PC-3 (cell line): ENCODE data around the gene PTPRN2. TPM values are rescaled to one million over a fixed set of nuclear protein-coding genes. Genes with fewer than 3 reads are reported as not detected.

Source experiments
- ATAC-seq: fragments of 200-7000 bp; cut with Tn5 transposase; 2 replicates; pipeline ENCODE4 v1.9.1; 2020; ENCODE audit warnings: mild to moderate bottlenecking, moderate library complexity
- BruUV-seq: library from RNA; stranded (reverse); fragments of 400-500 nt; replicated peaks from 2 replicates; lab custom pipeline; 2021; lab: Mats Ljungman, UMichigan
- CTCF ChIA-PET: fragments of 300-600 bp; sonication (Branson Sonifier 250); formaldehyde crosslinking; loops from one replicate; lab custom pipeline; 2022; ENCODE audit warnings: antibody characterized with exemption; lab: Charles Lee
- POLR2A ChIA-PET: fragments of 300-600 bp; sonication (Branson Sonifier 250); formaldehyde crosslinking; loops from one replicate; lab custom pipeline; 2022; ENCODE audit warnings: antibody characterized with exemption; ENCODE audit not compliant: unreplicated experiment; lab: Charles Lee
- DNase-seq: peaks from one replicate; pipeline ENCODE4 v3.0.0-alpha.2; 2015
- H2AFZ ChIP-seq: fragments of 300-600 bp; sonication (generic); 2 replicates; pipeline ENCODE4 v1.6.0; 2016; ENCODE audit warnings: antibody characterized with exemption, low read length
- H3F3A ChIP-seq: fragments of 300-600 bp; sonication (generic); one replicate; pipeline ENCODE4 v1.6.0; 2017; ENCODE audit warnings: antibody characterized with exemption, low read length, control low read depth, mild to moderate bottlenecking; ENCODE audit not compliant: unreplicated experiment
- H3K27ac ChIP-seq: fragments of 300-600 bp; sonication (generic); 2 replicates; pipeline ENCODE4 v1.5.1; 2016; ENCODE audit warnings: mild to moderate bottlenecking, low read length
- H3K27me3 ChIP-seq: fragments of 300-600 bp; sonication (generic); 2 replicates; pipeline ENCODE4 v1.6.1; 2016; ENCODE audit warnings: low read length, mixed read lengths
- H3K36me3 ChIP-seq: fragments of 300-600 bp; sonication (generic); 2 replicates; pipeline ENCODE4 v1.6.1; 2016; ENCODE audit warnings: low read depth, mixed run types, low read length, mixed read lengths
- H3K4me1 ChIP-seq: fragments of 300-600 bp; sonication (generic); 2 replicates; pipeline ENCODE4 v1.5.1; 2016; ENCODE audit warnings: low read length; ENCODE audit not compliant: insufficient read depth
- H3K4me2 ChIP-seq: fragments of 300-600 bp; sonication (generic); 2 replicates; pipeline ENCODE4 v1.6.0; 2016; ENCODE audit warnings: low read length
- H3K4me3 ChIP-seq: fragments of 300-600 bp; sonication (generic); 2 replicates; pipeline ENCODE4 v1.5.1; 2016; ENCODE audit warnings: mild to moderate bottlenecking, low read length, mixed read lengths
- H3K79me2 ChIP-seq: fragments of 300-600 bp; sonication (generic); 2 replicates; pipeline ENCODE4 v1.6.1; 2017; ENCODE audit warnings: low read length, mixed read lengths
- H3K9ac ChIP-seq: fragments of 300-600 bp; sonication (generic); 2 replicates; pipeline ENCODE4 v1.6.0; 2016; ENCODE audit warnings: mild to moderate bottlenecking, low read length
- H3K9me2 ChIP-seq: fragments of 300-600 bp; sonication (generic); replicated peaks from 2 replicates; pipeline ENCODE4 v1.6.1; 2016; ENCODE audit warnings: mixed run types, low read length, mixed read lengths
- H3K9me3 ChIP-seq: fragments of 300-600 bp; sonication (generic); 2 replicates; pipeline ENCODE4 v1.6.1; 2016; ENCODE audit warnings: low read length, mixed read lengths
- H4K20me1 ChIP-seq: fragments of 300-600 bp; sonication (generic); 2 replicates; pipeline ENCODE4 v1.6.1; 2016; ENCODE audit warnings: low read length, mixed read lengths
- EZH2 ChIP-seq: fragments of 300-600 bp; sonication (generic); IDR thresholded peaks from one replicate; pipeline ENCODE4 v1.6.1; 2017; ENCODE audit warnings: antibody characterized with exemption, mild to moderate bottlenecking, low read length; ENCODE audit not compliant: unreplicated experiment
- EZH2phosphoT487 ChIP-seq: fragments of 300-600 bp; sonication (generic); IDR thresholded peaks from 2 replicates; pipeline ENCODE4 v1.6.1; 2018; ENCODE audit warnings: mild to moderate bottlenecking, antibody characterized with exemption, low read length, borderline replicate concordance
- intact Hi-C: fragments of 100-400 bp; cut with micrococcal nuclease; formaldehyde crosslinking; loops from 2 replicates; pipeline ENCODE4 v1.9.0; 2023
- total RNA-seq: library from RNA; depleted of rRNA; stranded (reverse); fragments of >200 nt; gene quantifications from 2 replicates; pipeline ENCODE4 v1.2.3, GENCODE V29; 2014
- TF ChIP-seq, protein P1 (sequence below): fragments of 300-600 bp; sonication (generic); conservative IDR thresholded peaks from 2 replicates; pipeline ENCODE4 v1.5.1; 2017; ENCODE audit warnings: antibody characterized with exemption, low read depth, mild to moderate bottlenecking, low read length

The PTPRN2 gene
- total RNA-seq, 1 experiment from 2014 or later = 3.2 TPM

DNA sequence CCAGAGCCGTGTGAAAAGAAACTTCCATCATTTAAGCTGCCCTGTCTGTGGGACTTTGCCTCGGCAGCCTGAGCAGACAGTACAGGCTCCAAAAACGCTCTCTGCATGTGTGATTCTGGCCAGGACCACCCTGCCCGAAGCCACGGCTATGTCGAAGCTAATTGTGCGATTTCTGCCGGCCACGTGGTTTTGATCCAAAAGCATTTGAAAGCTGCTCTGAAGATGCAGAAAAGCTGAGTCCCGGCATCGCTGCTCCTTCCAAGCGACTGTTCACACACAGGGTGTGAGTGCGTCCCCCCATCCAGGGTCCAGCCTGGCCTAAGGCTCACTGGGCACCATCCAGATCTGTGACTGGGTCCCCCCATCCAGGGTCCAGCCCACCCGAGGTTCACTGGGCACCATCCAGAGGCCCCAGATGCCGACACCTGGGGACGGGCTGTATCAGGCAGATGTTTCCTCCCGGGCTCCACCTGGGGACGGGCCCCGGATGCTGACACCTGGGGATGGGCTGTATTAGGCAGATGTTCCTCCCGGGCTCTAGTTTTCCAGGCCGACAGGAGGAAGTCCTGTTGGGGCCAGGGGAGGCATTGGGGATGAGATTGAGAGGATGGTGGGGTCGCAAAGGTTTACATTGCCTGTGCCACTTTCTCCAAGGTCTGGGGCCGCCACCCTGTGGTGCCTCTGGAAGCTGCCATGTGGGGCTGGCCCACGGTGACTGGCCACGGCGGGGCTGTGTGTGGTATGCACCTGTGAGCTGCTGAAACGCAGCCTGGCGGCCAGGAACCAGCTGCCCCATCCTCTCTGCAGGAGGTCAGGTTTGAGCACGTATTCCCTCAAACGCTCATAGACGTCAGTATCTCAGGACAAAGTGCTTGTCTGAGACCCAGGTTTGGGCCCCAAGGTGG lies 723.5 kb downstream of the PTPRN2 start:
- intact Hi-C loops = no loop called here
- H3K9me3 ChIP-seq = no peaks in the 10 kb centered on the region
- H2AFZ ChIP-seq = no peak overlapping the region
- BruUV-seq = no TSS peak
- no peaks in the 10 kb centered on the region for H3K4me1 ChIP-seq
- ChIA-PET CTCF (no interaction called here), POLR2A (no interaction called here)
- no peaks in the 10 kb centered on the region for H3K9me2 ChIP-seq
- no peak overlapping the region for H3K4me2 ChIP-seq
- ATAC-seq (peak; percentile 72), DNase-seq (no peak)
- H3K27ac ChIP-seq = no peak overlapping the region
- no peak for TF ChIP-seq EZH2phosphoT487
- TF ChIP-seq, protein P1, sequence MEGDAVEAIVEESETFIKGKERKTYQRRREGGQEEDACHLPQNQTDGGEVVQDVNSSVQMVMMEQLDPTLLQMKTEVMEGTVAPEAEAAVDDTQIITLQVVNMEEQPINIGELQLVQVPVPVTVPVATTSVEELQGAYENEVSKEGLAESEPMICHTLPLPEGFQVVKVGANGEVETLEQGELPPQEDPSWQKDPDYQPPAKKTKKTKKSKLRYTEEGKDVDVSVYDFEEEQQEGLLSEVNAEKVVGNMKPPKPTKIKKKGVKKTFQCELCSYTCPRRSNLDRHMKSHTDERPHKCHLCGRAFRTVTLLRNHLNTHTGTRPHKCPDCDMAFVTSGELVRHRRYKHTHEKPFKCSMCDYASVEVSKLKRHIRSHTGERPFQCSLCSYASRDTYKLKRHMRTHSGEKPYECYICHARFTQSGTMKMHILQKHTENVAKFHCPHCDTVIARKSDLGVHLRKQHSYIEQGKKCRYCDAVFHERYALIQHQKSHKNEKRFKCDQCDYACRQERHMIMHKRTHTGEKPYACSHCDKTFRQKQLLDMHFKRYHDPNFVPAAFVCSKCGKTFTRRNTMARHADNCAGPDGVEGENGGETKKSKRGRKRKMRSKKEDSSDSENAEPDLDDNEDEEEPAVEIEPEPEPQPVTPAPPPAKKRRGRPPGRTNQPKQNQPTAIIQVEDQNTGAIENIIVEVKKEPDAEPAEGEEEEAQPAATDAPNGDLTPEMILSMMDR = peak; percentile 27; the same call in 1 of the 2 replicates
- H3K36me3 ChIP-seq = no peaks in the 10 kb centered on the region
- no peaks in the 10 kb centered on the region for H3K79me2 ChIP-seq
- H3F3A ChIP-seq = no peaks in the 10 kb centered on the region
- H4K20me1 ChIP-seq = no peaks in the 10 kb centered on the region
- H3K27me3 ChIP-seq = no peaks in the 10 kb centered on the region
- H3K9ac ChIP-seq = no peak overlapping the region
- no peak overlapping the region for H3K4me3 ChIP-seq

DNA sequence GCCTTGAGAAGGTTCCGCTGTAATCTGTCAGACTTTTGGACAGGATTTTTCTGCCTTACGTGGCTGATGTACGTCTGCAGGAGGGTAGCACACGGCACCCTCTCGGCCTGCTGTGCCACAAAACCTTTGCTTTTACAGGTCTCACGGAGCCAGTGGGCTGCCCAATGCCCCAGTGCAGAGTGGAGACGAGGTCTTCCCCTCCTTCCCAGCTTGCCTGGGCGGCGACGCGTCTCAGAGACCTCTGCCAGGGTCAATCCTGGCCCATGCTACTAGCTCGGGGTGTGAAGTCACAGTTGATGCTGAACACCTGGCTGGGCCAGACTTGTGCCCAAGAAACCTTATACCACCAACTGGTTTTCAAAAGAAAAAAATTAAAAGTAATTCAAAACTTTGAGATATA lies 724.4 kb downstream of the PTPRN2 start:
- Histone ChIP-seq H3K4me2 (no peak overlapping the region), H3K27ac (no peak overlapping the region), H3K9me2 (no peaks in the 10 kb centered on the region), H3K9ac (no peak overlapping the region), H3K4me1 (no peaks in the 10 kb centered on the region), H3K4me3 (no peak overlapping the region), H3K9me3 (no peaks in the 10 kb centered on the region), H3F3A (no peaks in the 10 kb centered on the region), H3K36me3 (no peaks in the 10 kb centered on the region), H3K27me3 (no peaks in the 10 kb centered on the region), H4K20me1 (no peaks in the 10 kb centered on the region), H3K79me2 (no peaks in the 10 kb centered on the region), H2AFZ (no peak overlapping the region)
- DNase-seq (no peak), ATAC-seq (no peak)
- POLR2A ChIA-PET = no interaction called here
- BruUV-seq = no TSS peak
- CTCF ChIA-PET = no interaction called here
- TF ChIP-seq, protein P1 = no peak
- TF ChIP-seq EZH2 = no peak
- no peak for TF ChIP-seq EZH2phosphoT487
- intact Hi-C loops = no loop called here

DNA sequence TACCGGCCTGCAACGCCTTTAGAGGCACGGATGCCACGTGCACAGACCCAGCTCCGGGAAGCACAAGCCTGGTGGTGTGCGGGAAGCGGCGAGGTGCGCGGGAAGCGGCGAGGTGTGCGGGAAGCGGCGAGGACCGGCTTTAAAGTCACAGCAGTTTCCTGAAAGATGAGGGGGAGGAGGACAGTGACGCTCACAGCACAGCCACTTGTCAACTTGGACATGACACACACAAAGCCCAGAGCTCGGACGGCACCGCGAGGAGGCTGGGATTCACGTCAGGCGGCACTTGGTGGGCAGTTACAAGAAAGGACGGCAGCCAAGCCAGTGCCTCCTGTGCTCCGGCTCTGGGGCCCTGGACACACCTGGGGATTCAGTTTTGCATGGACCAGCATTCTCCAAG lies 724.9 kb downstream of the PTPRN2 start:
- ChIA-PET CTCF (no interaction called here), POLR2A (no interaction called here)
- Histone ChIP-seq H3K9ac (no peak overlapping the region), H3K27me3 (no peaks in the 10 kb centered on the region), H3K9me2 (no peaks in the 10 kb centered on the region), H3K79me2 (no peaks in the 10 kb centered on the region), H4K20me1 (no peaks in the 10 kb centered on the region), H2AFZ (no peak overlapping the region), H3K4me1 (no peaks in the 10 kb centered on the region), H3K4me2 (no peak overlapping the region), H3K9me3 (no peaks in the 10 kb centered on the region), H3F3A (no peaks in the 10 kb centered on the region), H3K27ac (no peak overlapping the region), H3K4me3 (no peak overlapping the region), H3K36me3 (no peaks in the 10 kb centered on the region)
- BruUV-seq = no TSS peak
- DNase-seq (no peak), ATAC-seq (no peak)
- TF ChIP-seq EZH2 (no peak), EZH2phosphoT487 (no peak)
- TF ChIP-seq, protein P1 = no peak
- intact Hi-C loops = no loop called here
